GOT3 (cell line): ENCODE results near the gene NYAP2.

Source experiments
- DNase-seq: peaks from one replicate; lab custom pipeline; 2025; ENCODE audit warnings: mixed read lengths; lab: John Stamatoyannopoulos, UW

NYAP2 gene

DNA sequence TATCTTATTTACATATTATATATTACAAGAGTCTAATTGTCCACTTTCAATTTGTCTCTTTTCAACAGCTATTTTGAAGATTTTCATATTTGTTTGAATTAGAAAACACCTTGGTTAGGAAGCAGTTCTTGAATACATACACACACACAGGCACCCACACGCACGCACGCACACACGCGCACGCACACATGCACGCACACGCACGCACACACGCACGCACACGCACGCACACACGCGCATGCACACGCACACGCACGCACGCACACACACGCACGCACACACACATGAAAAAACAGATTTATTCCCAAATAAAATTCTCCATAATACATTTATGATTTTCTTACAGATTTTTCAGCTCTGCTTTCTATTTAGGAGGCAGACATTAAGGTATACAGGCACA is 220.7 kb downstream of the NYAP2 start:
- DNase-seq = no peak

DNA sequence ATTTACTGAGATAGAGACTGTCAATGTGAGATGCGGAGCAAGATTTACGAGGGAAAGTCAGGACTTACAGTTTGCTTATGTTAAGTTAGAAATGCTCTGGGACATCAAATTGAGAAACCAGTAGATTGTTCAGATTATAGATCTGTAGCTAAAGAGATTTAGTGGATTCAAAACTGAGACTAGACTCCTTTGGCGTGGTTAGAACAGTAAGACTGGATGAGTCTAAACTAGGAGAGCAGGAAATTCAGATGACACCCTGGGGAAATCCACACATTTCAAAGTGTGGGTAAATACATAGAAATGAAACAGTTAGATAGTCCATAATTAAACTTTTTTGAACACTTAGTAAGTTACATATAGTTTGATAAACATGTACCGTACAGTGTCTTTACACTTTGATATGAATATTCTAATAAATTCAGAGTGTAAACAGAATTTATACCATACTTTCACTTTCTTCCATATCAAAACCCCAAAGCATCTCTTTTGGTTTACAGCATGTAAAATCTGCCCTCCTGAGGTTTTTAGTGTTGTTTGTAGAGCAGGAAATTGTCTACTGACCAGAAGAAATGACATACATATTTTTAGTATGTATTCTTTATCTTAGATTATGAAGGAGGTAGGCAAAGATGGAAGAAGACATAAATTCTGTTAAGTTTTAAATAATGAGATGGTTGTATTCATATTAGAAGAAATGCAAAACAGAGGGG is 231.5 kb downstream of the NYAP2 start:
- DNase-seq = no peak

DNA sequence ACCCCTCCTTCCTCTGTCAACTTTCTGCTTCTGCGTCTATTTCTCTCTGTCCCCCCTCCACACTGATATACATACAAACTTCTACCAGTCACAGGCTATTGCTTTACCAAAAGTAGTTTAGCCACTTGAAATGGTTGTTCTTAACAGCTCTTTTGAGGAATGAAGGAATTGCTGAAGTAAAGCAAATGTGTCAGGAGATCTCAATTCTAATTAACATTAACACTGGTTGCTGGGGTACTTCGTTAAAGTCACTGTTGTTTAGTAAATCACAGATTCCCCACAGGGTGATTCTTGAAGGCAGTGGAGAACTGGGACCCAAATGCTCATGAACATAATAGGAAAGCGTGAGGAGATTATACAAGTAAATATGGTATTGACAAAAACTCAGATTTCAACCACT is 232.8 kb downstream of the NYAP2 start:
- no peak for DNase-seq

DNA sequence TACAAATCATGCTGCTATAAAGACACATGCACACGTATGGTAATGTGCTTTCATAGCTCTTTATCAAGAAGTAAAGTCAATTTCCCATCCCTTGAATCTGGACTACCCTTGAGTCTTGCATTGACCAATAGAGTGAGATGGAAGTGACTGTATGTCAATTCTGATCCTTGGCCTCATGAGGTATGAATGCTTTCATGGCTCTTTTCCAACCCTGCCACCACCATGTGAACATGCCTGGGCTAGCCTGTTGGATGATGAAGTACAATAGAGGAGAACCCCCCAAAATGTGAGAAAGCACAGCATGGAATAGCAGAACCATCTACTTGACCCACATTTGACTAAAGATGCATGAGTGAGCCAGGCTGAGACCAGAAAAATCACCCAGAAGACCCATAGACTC is 237.0 kb downstream of the NYAP2 start:
- no peak for DNase-seq

DNA sequence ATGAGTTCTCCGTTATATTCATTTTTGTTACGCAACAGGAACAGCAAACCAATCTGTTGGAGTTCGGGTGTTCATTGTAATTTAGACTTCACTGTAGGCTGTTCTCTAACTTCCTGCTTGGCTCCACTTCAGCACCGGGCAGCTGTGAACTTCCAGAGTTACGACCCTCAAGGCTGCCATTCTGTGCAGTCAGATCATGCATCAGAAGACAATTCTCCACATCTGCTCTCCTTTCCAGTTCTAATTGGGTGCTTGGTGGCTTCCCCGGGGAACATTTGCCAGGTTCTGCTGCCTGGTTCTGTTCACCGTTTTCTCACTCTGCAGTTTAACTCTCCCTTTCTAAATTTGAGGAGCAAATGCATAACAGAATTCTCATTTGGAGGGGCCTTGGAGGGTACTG is 237.7 kb downstream of the NYAP2 start:
- no peak for DNase-seq

DNA sequence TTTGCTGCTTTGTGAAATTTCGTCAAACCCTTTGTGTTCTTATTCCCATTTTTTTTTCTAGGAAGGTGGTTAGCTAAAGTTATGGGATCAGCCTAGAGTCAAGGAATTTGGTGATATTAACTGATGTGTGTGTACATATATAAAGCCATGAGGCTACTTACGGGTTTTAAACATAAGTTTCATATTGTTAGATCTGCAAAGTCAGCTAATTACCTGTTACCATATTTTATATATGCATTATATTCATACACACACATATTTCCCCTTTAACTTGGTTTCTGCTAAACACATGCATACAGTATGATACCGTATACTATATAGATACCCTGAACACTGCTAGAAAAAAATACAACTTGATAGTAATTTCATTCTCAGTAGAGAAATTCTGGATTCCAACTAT is 241.0 kb downstream of the NYAP2 start:
- DNase-seq = no peak

DNA sequence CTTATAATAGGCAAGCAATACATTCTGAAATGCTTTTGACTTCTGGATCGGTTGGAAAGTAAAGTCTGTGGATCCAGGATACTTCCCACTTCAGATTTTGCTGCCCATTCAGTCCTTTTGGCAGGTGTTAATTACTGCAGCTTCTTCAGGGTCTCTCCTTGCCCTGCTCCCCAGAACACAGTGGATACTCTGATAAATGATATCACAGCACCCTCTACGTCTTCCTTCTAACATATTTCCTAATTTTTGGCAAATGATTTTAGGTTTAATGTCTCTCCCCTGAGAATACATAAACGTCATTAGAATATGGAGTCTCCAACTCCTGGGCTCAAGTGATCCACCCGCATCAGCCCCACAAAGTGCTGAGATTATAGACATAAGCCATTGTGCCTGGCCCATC is 249.8 kb downstream of the NYAP2 start:
- no peak for DNase-seq

DNA sequence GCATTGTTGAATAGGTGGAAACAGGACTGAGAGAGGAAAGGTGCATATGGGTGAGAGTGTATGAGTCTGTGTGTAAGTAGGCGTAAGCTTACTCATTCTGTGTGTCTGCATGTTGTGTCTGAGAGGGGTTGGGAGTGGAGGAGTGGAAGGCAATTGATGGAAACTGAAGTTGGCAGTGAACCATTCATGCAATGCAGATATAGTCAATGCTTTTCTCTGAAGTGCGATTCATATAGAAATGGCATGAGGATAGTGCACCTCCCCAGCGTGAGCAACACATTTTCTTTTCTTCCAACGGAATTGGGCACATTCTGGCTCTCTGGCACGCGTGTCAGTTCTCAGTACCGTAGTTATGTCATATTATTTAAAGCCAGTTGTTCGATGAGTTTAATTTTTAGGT is 250.5 kb downstream of the NYAP2 start:
- no peak for DNase-seq

DNA sequence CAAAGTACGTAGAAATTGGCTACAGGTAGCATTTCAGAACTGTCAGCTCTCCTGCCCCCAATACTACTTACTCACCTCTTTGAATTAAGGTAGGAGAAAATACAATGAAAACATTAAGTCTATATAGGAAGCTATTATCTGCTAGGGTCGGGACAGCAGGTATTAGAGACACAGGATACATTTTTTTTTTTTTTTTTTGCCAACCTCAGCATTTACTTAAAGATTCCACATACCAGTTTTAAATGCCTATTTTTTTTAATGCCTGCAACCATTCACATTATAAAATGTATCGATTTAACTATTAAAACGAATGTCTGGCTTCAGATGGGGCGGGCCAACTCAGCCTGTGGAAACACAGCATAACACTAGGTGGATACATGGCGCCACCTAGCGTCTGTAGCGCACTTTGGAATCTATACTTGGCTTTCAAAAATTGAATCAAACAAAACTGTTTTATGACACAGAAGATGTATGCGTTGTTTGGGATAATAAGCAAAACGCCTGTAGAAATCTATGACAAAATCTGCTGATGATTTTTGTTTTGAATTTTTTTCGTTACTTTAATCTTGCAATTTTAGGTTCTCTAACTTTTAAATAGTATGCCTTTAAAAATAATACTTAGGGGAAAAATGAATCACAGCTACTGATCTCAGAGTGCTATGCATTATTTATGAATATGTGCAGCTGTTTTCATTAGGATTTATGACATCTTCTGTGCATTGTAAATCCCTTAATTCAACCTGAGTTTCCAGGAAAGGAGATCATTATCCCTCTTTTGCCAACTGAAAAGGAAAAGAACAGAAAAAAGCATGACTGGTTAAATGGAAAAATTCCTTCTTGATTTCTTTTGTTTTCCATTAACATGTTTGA is 261.0 kb downstream of the NYAP2 start:
- DNase-seq = no peak

DNA sequence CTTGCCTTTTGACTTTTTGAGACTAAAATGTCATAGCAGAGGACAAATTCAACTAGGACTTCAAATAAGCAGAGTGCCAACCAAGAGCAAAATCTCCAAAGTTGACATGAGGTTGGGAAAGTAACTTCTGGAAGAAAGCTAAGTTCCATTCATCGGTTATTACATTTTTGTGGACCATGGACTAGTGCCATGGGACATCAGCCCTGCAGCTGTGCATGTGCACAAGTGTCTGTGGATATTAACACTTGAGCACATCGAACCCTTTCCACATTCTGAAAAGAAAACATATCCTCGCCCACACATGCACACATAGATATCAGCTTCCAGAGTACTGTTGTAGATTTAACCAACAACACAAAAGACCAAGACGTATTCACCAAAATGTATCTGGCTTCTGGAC is 262.6 kb downstream of the NYAP2 start:
- no peak for DNase-seq

DNA sequence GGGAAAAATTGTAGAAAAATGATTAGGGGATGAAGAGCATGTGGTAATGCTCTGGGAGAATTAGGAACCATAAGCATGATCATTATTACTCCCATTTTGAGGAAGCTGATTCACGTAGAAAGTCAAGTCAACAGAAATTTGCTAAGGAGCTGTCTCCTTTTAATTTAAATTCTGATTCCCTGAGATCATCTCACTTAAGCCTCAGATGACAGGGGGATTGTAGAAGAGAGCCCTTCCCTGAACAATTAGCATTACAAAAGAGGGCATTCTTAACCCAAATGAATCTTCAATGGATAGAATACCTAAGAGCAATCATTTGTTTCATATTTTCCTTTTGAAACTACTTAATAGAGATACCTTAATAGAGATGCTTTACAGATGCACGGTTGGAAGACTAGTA is 267.9 kb downstream of the NYAP2 start:
- DNase-seq = no peak

DNA sequence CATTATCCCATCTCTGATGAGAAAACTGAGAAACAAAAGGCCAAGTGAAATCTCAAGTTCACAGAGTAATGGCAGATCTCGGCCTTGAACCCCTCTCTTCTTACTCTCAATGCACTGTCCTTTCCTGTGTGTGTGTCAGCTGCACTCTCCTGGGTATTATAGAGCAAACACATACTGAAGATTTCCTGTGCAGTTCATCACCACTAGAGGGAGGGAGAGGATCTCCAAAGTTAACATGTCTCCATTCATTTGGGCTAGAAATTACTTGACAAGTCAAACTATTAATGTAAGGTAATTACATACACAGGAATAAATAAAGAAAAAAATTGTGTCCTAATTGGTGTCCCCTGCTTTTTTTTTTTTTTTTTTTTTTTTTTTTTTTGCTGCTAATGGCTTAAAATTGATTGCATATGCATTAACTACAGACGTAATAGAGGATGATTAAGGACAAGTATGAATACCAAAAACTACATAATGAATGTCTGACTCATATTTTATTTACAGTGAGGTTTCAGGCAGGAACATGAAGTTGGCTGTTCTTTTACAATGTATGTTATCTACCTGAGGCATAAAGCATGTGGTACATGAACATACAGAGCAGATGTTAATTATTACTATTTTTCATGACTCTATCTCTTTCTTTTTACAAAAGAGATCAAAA is 269.2 kb downstream of the NYAP2 start:
- no peak for DNase-seq

DNA sequence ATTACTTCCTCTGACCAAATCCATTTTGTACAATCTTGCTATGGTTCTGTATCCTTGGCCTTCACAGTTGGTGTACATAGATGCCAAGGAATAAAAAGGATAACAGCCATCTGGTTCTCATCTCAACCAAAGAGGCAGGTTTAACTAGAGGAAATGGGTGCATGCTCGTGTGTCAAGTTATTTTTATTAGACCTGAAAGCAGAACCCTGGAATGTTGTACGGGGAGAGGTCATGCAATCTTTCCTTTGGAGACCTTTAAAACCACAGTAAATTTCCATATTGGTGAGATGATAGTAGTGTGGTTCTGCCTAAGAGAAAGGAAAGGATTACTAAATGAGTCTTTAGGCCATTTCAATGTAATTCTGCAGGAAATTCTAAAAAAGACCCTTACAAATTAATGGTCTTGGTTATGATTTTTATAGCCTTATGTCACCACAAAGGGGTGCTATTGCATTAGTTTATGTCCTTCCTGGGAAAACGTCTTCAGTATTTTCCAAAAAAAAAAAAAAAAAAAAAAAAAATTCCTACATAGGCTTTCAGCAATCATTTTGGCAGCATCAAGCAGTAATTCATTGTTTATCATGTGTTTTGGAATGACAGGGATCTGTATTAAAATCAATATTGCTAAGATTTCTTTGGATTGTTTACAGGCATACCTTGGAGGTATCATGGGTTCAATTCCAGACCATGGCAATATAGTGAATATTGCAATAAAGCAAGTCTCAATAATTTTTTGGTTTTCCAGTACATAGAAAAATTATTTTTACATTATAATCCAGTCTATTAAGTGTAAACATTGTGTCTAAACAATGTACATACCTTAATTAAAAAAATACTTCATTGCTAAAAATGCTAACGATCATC is 270.8 kb downstream of the NYAP2 start:
- no peak for DNase-seq

DNA sequence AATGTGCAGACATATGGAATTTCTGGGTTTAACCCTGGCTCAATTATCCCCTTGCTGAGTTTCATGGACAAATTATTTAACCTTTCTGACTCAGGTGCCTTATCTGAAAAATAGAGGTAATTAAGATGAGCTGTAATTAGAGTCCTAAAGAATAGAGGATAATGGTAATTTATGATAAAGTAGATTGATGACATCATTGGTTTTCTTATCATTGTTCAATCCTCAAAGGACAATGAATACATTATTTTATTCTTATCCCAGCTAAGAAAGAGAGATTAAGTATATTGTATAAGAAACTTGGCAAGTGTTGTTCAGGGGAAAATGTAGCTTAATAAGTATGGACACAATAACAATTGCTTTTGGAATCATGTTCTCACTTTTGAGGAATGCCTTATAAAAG is 279.3 kb downstream of the NYAP2 start:
- no peak for DNase-seq

DNA sequence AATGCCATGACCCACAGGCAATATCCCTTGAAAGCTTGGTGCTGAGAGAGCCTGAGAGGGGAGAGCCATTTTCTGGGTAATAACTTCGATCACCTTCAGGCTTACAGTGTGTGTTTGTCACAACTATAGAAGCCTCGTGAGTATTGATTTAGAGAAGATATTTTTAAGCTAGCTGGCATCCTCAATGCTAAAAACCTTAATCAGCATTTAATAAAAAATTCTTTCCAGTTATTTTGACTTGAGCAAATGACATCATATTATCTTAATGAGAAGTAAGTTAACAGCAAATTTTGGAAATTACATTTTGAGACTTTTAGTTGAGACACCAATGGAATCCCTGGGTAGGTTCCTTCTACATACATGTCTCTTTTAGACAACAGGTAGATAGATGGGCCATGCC is 283.7 kb downstream of the NYAP2 start:
- no peak for DNase-seq

DNA sequence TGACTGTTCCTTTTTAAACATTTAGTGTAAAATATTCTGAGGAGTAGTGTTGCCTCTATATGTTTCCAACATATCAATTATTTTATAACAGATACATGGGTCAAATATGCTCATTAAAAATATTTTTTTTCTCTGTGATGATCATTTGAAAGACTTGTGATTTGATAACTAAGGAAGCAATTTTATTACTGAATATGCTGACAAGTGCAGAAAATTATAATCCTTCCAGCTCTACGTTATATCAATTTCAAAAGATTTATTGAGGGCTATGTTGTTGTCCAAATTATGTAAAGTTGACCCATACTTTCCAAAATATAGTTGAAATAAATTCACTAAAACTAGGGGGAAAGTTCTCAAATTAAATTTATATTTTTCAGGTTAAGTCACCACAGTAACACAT is 290.6 kb downstream of the NYAP2 start:
- no peak for DNase-seq

DNA sequence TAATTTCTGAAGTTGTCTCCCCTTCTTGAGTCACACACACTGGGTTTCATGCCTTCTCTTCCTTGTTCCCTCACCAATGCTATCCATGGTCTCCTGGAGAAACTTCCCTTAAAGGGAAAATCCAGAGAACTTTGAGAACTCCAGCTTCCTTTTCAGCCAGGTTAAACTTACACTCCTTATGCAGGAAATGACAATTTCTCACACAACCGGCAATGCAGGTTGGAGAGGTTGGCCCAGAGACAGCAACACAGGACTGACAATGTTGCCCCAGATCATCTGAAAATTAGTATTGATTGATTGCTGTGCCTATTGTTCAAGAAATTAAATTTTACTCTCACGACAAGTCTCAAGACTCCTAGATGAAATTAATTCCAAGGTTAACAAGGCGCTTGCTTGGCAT is 292.2 kb downstream of the NYAP2 start:
- DNase-seq = no peak

DNA sequence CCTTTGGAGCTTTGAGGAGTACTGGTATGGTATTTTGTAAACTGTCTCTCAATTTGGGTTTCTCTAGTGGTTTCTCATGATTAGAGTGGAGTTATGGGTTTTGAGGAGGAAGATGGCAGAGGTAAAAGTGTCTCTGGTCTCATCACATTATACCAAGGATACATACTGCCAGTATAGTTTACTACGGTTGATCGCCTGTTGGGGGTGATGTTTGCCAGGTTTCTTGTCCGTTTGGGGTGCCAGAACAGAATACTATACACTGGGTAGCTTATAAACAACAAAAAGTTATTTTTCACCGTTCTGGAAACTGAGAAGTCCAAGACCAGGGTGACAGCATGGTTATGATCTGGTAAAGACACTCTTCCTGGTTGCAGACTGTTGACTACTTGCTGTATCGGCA is 293.7 kb downstream of the NYAP2 start:
- no peak for DNase-seq

DNA sequence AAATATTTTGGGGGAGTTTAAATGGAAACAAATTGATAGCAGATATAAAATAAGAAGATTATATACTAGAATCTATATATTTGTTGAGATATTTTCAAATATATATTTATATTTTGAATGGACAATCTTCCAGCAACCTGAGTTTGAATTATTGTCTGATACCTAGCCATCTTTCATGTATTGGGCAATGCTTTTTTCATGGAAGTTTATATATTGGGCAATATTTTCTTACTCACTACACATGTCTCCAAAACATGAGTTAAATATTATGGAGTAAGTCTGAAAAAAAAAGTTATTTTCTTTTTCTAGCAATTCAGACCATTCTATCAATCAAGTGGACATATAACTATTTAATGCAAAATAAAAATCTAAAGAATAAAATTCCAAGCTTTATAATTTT is 295.2 kb downstream of the NYAP2 start:
- DNase-seq = no peak

DNA sequence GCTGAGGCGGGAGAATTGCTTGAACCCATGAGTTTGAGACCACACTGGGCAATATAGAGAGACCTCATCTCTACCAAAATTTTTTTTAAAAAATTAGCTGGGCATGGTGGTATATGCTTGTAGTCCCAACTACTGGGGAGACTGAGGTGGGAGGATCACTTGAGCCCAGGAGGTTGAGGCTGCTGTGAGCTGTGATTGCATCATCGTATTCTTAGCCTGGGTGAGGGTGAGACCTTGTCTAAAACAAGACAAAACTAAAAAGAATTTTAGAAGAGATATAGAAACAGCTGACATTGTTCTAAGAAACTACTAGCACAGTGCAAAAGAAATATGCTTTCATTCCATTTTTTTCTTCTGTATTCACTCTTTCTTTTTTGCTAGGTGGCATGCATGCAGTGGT is 298.4 kb downstream of the NYAP2 start:
- DNase-seq = no peak
